ENCODE results near the gene RAD23B.

RAD23B gene

GRCh38 chr9:107334103-107334776 lies 51.2 kb downstream of the RAD23B start:
- Histone ChIP-seq H3K27ac (ENCODE audit: low read length, poor library complexity, severe bottlenecking) (no peak overlapping the region), H3K4me2 (ENCODE audit: low read length, poor library complexity, severe bottlenecking) (no peak overlapping the region), H3K14ac (ENCODE audit: low read length in 2 of 2) (no peak overlapping the region), H3K9ac (ENCODE audit: low read length) (no peak overlapping the region), H2BK120ac (ENCODE audit: low read depth, low read length) (no peak overlapping the region), H3K9me3 (ENCODE audit: control insufficient read depth, low read length) (no peaks in the 10 kb centered on the region), H2BK15ac (ENCODE audit: low read depth, poor library complexity, severe bottlenecking) (no peak overlapping the region), H3K23ac (ENCODE audit: low read length in 2 of 2) (no peak overlapping the region), H3K4ac (ENCODE audit: low read depth in 1 of 2, low read length in 2 of 2) (no peak overlapping the region), H4K91ac (ENCODE audit: low read length) (no peak overlapping the region), H2AFZ (ENCODE audit: low read depth, low read length) (no peak overlapping the region), H3K36me3 (ENCODE audit: control insufficient read depth in 1 of 2, insufficient read depth in 2 of 2, low read depth in 1 of 2, low read length in 2 of 2) (peaks cover 43 to 84% of the 10 kb centered on the region in 2 experiments), H3K79me1 (replicated peaks; ENCODE audit: low read length, poor library complexity, severe bottlenecking) (peaks cover 33% of the 10 kb centered on the region), H2BK5ac (ENCODE audit: low read depth, low read length, poor library complexity, severe bottlenecking) (no peak overlapping the region), H3K4me1 (ENCODE audit: control insufficient read depth, insufficient read depth, low read depth, low read length) (peaks cover 4% of the 10 kb centered on the region), H4K8ac (ENCODE audit: low read length) (peak overlapping the region; percentile 67), H3K27me3 (ENCODE audit: control insufficient read depth in 1 of 2, insufficient read depth in 1 of 2, low read length in 2 of 2) (no peaks in the 10 kb centered on the region), H3K4me3 (ENCODE audit: insufficient read depth in 1 of 2, low read depth in 1 of 2, low read length in 2 of 2) (no peak overlapping the region), H2BK12ac (ENCODE audit: low read length in 2 of 2) (no peak overlapping the region), H2AK5ac (ENCODE audit: low read length, severe bottlenecking) (no peak overlapping the region), H3K18ac (ENCODE audit: low read depth in 1 of 2, low read length in 2 of 2) (no peak overlapping the region)
- 98% methylated on average over 4 of the region's 4 CpGs for WGBS
- no peak for DNase-seq

- H3K4ac ChIP-seq (ENCODE audit: low read depth in 1 of 2, low read length in 2 of 2), result no peak overlapping the region
- no peak overlapping the region for H3K4me3 ChIP-seq (ENCODE audit: insufficient read depth in 1 of 2, low read depth in 1 of 2, low read length in 2 of 2)
- no peak overlapping the region for H3K4me2 ChIP-seq (ENCODE audit: low read length, poor library complexity, severe bottlenecking)
- DNase-seq, result no peak
- H2BK12ac ChIP-seq (ENCODE audit: low read length in 2 of 2), result no peak overlapping the region
- peaks cover 44 to 75% of the 10 kb centered on the region in 2 experiments for H3K36me3 ChIP-seq (ENCODE audit: control insufficient read depth in 1 of 2, insufficient read depth in 2 of 2, low read depth in 1 of 2, low read length in 2 of 2)
- H2AFZ ChIP-seq (ENCODE audit: low read depth, low read length), result no peak overlapping the region
- peaks cover 34% of the 10 kb centered on the region for H3K79me1 ChIP-seq (replicated peaks; ENCODE audit: low read length, poor library complexity, severe bottlenecking)
- H3K4me1 ChIP-seq (ENCODE audit: control insufficient read depth, insufficient read depth, low read depth, low read length), result peaks cover 4% of the 10 kb centered on the region
- H3K14ac ChIP-seq (ENCODE audit: low read length in 2 of 2), result no peak overlapping the region
- no peak overlapping the region for H3K27ac ChIP-seq (ENCODE audit: low read length, poor library complexity, severe bottlenecking)
- H2AK5ac ChIP-seq (ENCODE audit: low read length, severe bottlenecking), result no peak overlapping the region
- 100% methylated on average over 1 of the region's 3 CpGs for WGBS
- H2BK15ac ChIP-seq (ENCODE audit: low read depth, poor library complexity, severe bottlenecking), result no peak overlapping the region
- H3K9ac ChIP-seq (ENCODE audit: low read length), result no peak overlapping the region
- H3K18ac ChIP-seq (ENCODE audit: low read depth in 1 of 2, low read length in 2 of 2), result no peak overlapping the region
- H2BK5ac ChIP-seq (ENCODE audit: low read depth, low read length, poor library complexity, severe bottlenecking), result no peak overlapping the region
- H2BK120ac ChIP-seq (ENCODE audit: low read depth, low read length), result no peak overlapping the region
- no peaks in the 10 kb centered on the region for H3K9me3 ChIP-seq (ENCODE audit: control insufficient read depth, low read length)
- H3K27me3 ChIP-seq (ENCODE audit: control insufficient read depth in 1 of 2, insufficient read depth in 1 of 2, low read length in 2 of 2), result no peaks in the 10 kb centered on the region
- H3K23ac ChIP-seq (ENCODE audit: low read length in 2 of 2), result no peak overlapping the region
- no peak overlapping the region for H4K8ac ChIP-seq (ENCODE audit: low read length)
- no peak overlapping the region for H4K91ac ChIP-seq (ENCODE audit: low read length)
These were observed 52.3 kb downstream of the RAD23B start for GRCh38 chr9:107335331-107335730.

- WGBS, result 99% methylated on average over 6 of the region's 6 CpGs
These were observed 53.8 kb downstream of the RAD23B start for GRCh38 chr9:107336718-107337360.

GRCh38 chr9:107337676-107338590 lies 54.9 kb downstream of the RAD23B start:
- no peak overlapping the region for H2BK5ac ChIP-seq (ENCODE audit: low read depth, low read length, poor library complexity, severe bottlenecking)
- no peak overlapping the region for H3K4me3 ChIP-seq (ENCODE audit: insufficient read depth in 1 of 2, low read depth in 1 of 2, low read length in 2 of 2)
- H3K4me2 ChIP-seq (ENCODE audit: low read length, poor library complexity, severe bottlenecking), result no peak overlapping the region
- H3K27me3 ChIP-seq (ENCODE audit: control insufficient read depth in 1 of 2, insufficient read depth in 1 of 2, low read length in 2 of 2), result no peaks in the 10 kb centered on the region
- no peak overlapping the region for H4K91ac ChIP-seq (ENCODE audit: low read length)
- no peak overlapping the region for H2BK120ac ChIP-seq (ENCODE audit: low read depth, low read length)
- H3K36me3 ChIP-seq (ENCODE audit: control insufficient read depth in 1 of 2, insufficient read depth in 2 of 2, low read depth in 1 of 2, low read length in 2 of 2), result peaks cover 48 to 49% of the 10 kb centered on the region in 2 experiments
- no peak overlapping the region for H3K14ac ChIP-seq (ENCODE audit: low read length in 2 of 2)
- H3K9me3 ChIP-seq (ENCODE audit: control insufficient read depth, low read length), result no peaks in the 10 kb centered on the region
- H3K18ac ChIP-seq (ENCODE audit: low read depth in 1 of 2, low read length in 2 of 2), result no peak overlapping the region
- H2BK15ac ChIP-seq (ENCODE audit: low read depth, poor library complexity, severe bottlenecking), result no peak overlapping the region
- H3K4me1 ChIP-seq (ENCODE audit: control insufficient read depth, insufficient read depth, low read depth, low read length), result peaks cover 4% of the 10 kb centered on the region
- peak overlapping the region; percentile 13 for H3K9ac ChIP-seq (ENCODE audit: low read length)
- no peak overlapping the region for H3K27ac ChIP-seq (ENCODE audit: low read length, poor library complexity, severe bottlenecking)
- peaks cover 30% of the 10 kb centered on the region for H3K79me1 ChIP-seq (replicated peaks; ENCODE audit: low read length, poor library complexity, severe bottlenecking)
- H3K4ac ChIP-seq (ENCODE audit: low read depth in 1 of 2, low read length in 2 of 2), result no peak overlapping the region
- H2AFZ ChIP-seq (ENCODE audit: low read depth, low read length), result no peak overlapping the region
- H2BK12ac ChIP-seq (ENCODE audit: low read length in 2 of 2), result no peak overlapping the region
- H4K8ac ChIP-seq (ENCODE audit: low read length), result no peak overlapping the region
- no peak overlapping the region for H2AK5ac ChIP-seq (ENCODE audit: low read length, severe bottlenecking)
- no peak overlapping the region for H3K23ac ChIP-seq (ENCODE audit: low read length in 2 of 2)
- no peak for DNase-seq
- WGBS, result 95% methylated on average over 15 of the region's 16 CpGs

More at GRCh38 chr9:107336718-107337360, 53.8 kb downstream of the RAD23B start:
- no peak overlapping the region for H3K18ac ChIP-seq (ENCODE audit: low read depth in 1 of 2, low read length in 2 of 2)
- peaks cover 33% of the 10 kb centered on the region for H3K79me1 ChIP-seq (replicated peaks; ENCODE audit: low read length, poor library complexity, severe bottlenecking)
- peaks cover 48 to 60% of the 10 kb centered on the region in 2 experiments for H3K36me3 ChIP-seq (ENCODE audit: control insufficient read depth in 1 of 2, insufficient read depth in 2 of 2, low read depth in 1 of 2, low read length in 2 of 2)
- H2BK12ac ChIP-seq (ENCODE audit: low read length in 2 of 2), result no peak overlapping the region
- H3K14ac ChIP-seq (ENCODE audit: low read length in 2 of 2), result no peak overlapping the region
- H3K4me2 ChIP-seq (ENCODE audit: low read length, poor library complexity, severe bottlenecking), result no peak overlapping the region
- no peak overlapping the region for H2AK5ac ChIP-seq (ENCODE audit: low read length, severe bottlenecking)
- H3K27ac ChIP-seq (ENCODE audit: low read length, poor library complexity, severe bottlenecking), result no peak overlapping the region
- H4K91ac ChIP-seq (ENCODE audit: low read length), result no peak overlapping the region
- peak overlapping the region; percentile 13 for H3K9ac ChIP-seq (ENCODE audit: low read length)
- H3K4ac ChIP-seq (ENCODE audit: low read depth in 1 of 2, low read length in 2 of 2), result no peak overlapping the region
- H3K9me3 ChIP-seq (ENCODE audit: control insufficient read depth, low read length), result no peaks in the 10 kb centered on the region
- no peak overlapping the region for H2BK120ac ChIP-seq (ENCODE audit: low read depth, low read length)
- H3K4me1 ChIP-seq (ENCODE audit: control insufficient read depth, insufficient read depth, low read depth, low read length), result peaks cover 4% of the 10 kb centered on the region
- no peak overlapping the region for H2AFZ ChIP-seq (ENCODE audit: low read depth, low read length)
- no peaks in the 10 kb centered on the region for H3K27me3 ChIP-seq (ENCODE audit: control insufficient read depth in 1 of 2, insufficient read depth in 1 of 2, low read length in 2 of 2)
- H3K4me3 ChIP-seq (ENCODE audit: insufficient read depth in 1 of 2, low read depth in 1 of 2, low read length in 2 of 2), result no peak overlapping the region
- H4K8ac ChIP-seq (ENCODE audit: low read length), result no peak overlapping the region
- no peak overlapping the region for H2BK15ac ChIP-seq (ENCODE audit: low read depth, poor library complexity, severe bottlenecking)
- DNase-seq, result no peak
- H3K23ac ChIP-seq (ENCODE audit: low read length in 2 of 2), result peak overlapping the region in 1 of 2 experiments; percentile 84
- no peak overlapping the region for H2BK5ac ChIP-seq (ENCODE audit: low read depth, low read length, poor library complexity, severe bottlenecking)
